Upper lobe of right lung (tissue), 1 donor: ENCODE measurements around the gene SEMA7A. TPM values are rescaled to one million over a fixed set of nuclear protein-coding genes. Genes with fewer than 3 reads are reported as not detected.

Experiments
- ATAC-seq: fragments of 200-7000 bp; cut with Tn5 transposase; one replicate; pipeline ENCODE4 v1.9.1; 2020; ENCODE audit warnings: mild to moderate bottlenecking, moderate library complexity
- DNase-seq: peaks from one replicate; pipeline ENCODE4 v3.0.0-alpha.2; 2020
- H3K27ac ChIP-seq: fragments of 200-600 bp; one replicate; pipeline ENCODE4 v1.8.0; 2022
- H3K27me3 ChIP-seq: fragments of 200-600 bp; one replicate; pipeline ENCODE4 v1.8.0; 2022; ENCODE audit warnings: mild to moderate bottlenecking
- H3K36me3 ChIP-seq: fragments of 200-600 bp; one replicate; pipeline ENCODE4 v1.8.0; 2022
- H3K4me1 ChIP-seq: fragments of 200-600 bp; one replicate; pipeline ENCODE4 v1.8.0; 2022
- H3K4me3 ChIP-seq: fragments of 200-600 bp; one replicate; pipeline ENCODE4 v1.8.0; 2022; ENCODE audit warnings: mild to moderate bottlenecking
- H3K9me3 ChIP-seq: fragments of 200-600 bp; one replicate; pipeline ENCODE4 v1.8.0; 2022
- intact Hi-C: fragments of 100-400 bp; cut with DNase I; formaldehyde crosslinking; loops from one replicate; pipeline ENCODE4 v1.11.0; 2022
- total RNA-seq: library from RNA; stranded (reverse); fragmentation: NEBNext Ultra II Directional; extraction: Animal tissue kit (Norgen Biotek cat#: 25700); gene quantifications from one replicate; pipeline ENCODE4 v1.2.1, GENCODE V29; 2021
- TF ChIP-seq, protein P1 (sequence below): fragments of 200-600 bp; IDR thresholded peaks from one replicate; pipeline ENCODE4 v1.8.0; 2022; ENCODE audit warnings: antibody characterized with exemption
- donor health status: DM: no; HTN: yes; CAD: no; lungs with severe emphysema.

Gene SEMA7A
- total RNA-seq, 1 donor from 2014 or later, result 5.4 TPM

DNA sequence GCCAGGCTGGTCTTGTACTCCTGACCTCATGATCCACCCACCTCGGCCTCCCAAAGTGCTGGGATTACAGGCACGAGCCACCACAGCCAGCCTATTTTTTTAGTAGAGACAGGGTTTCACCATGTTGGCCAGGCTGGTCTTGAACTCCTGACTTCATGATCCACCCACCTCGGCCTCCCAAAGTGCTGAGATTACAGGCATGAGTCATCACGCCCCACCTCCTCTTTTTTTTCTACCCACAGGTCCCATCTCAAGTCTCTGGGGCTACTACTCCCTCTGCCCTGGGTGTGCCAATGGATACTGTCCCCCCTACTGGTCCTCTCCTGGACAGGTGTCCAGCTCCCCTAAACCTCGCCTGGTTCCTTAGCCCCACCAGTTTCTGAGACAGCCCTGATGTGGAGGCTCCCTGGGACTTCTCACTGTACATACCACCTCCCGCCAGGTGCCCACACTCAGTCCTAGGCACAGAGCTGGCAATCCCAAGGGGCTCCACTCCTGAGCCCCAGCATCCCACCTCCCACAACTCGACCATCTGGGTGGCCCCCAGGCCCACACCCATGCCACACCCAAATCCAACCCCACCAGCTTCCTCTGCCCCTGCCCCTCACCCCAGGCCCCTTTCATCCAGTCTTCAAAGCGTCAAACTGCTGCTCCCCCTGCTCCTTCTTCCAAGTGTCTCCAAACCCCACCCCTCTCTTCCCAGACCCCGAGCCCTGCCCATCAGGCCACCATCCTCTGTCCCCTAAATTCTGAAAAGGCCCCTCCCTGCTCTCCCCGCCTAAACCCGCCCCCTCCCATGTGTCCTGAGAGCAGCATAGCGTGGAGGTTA lies 53.2 kb downstream of the SEMA7A start:
- peaks cover 12% of the 10 kb centered on the region for H3K4me1 ChIP-seq
- H3K27me3 ChIP-seq, result no peaks in the 10 kb centered on the region
- ATAC-seq (no peak), DNase-seq (no peak)
- H3K9me3 ChIP-seq, result no peaks in the 10 kb centered on the region
- no peak overlapping the region for H3K4me3 ChIP-seq
- TF ChIP-seq, protein P1, sequence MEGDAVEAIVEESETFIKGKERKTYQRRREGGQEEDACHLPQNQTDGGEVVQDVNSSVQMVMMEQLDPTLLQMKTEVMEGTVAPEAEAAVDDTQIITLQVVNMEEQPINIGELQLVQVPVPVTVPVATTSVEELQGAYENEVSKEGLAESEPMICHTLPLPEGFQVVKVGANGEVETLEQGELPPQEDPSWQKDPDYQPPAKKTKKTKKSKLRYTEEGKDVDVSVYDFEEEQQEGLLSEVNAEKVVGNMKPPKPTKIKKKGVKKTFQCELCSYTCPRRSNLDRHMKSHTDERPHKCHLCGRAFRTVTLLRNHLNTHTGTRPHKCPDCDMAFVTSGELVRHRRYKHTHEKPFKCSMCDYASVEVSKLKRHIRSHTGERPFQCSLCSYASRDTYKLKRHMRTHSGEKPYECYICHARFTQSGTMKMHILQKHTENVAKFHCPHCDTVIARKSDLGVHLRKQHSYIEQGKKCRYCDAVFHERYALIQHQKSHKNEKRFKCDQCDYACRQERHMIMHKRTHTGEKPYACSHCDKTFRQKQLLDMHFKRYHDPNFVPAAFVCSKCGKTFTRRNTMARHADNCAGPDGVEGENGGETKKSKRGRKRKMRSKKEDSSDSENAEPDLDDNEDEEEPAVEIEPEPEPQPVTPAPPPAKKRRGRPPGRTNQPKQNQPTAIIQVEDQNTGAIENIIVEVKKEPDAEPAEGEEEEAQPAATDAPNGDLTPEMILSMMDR, result no peak
- no peaks in the 10 kb centered on the region for H3K36me3 ChIP-seq
- intact Hi-C loops, result loop anchor here (10.0 kb wide), 1 partner anchor 384 kb away; no protein-coding TSS in a partner anchor
- no peak overlapping the region for H3K27ac ChIP-seq

DNA sequence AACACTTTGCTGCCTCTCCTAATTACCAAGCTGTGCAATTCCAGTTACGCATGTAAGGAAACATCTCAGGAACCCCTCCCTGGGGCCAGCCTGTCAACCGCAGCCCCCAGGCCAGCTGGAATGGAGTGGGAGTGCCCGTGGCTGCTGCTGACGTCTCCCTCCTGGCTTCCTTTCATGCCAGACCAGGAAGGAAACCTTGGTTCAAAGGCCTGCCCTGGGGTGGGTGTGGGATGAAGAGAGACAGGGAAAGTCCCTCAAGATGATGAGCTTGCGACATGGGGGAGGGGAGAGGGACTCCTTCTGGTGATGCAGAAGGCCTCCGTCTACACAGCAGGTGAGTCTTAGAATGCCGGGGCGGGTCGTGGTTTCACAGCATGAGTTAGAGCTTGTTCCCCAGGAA lies 54.9 kb downstream of the SEMA7A start:
- TF ChIP-seq, protein P1, result no peak
- intact Hi-C loops, result no loop called here
- Histone ChIP-seq H3K27ac (no peak overlapping the region), H3K4me3 (no peak overlapping the region), H3K4me1 (peaks cover 11% of the 10 kb centered on the region), H3K36me3 (no peaks in the 10 kb centered on the region), H3K9me3 (no peaks in the 10 kb centered on the region), H3K27me3 (no peaks in the 10 kb centered on the region)
- DNase-seq, result no peak
- ATAC-seq, result no peak

DNA sequence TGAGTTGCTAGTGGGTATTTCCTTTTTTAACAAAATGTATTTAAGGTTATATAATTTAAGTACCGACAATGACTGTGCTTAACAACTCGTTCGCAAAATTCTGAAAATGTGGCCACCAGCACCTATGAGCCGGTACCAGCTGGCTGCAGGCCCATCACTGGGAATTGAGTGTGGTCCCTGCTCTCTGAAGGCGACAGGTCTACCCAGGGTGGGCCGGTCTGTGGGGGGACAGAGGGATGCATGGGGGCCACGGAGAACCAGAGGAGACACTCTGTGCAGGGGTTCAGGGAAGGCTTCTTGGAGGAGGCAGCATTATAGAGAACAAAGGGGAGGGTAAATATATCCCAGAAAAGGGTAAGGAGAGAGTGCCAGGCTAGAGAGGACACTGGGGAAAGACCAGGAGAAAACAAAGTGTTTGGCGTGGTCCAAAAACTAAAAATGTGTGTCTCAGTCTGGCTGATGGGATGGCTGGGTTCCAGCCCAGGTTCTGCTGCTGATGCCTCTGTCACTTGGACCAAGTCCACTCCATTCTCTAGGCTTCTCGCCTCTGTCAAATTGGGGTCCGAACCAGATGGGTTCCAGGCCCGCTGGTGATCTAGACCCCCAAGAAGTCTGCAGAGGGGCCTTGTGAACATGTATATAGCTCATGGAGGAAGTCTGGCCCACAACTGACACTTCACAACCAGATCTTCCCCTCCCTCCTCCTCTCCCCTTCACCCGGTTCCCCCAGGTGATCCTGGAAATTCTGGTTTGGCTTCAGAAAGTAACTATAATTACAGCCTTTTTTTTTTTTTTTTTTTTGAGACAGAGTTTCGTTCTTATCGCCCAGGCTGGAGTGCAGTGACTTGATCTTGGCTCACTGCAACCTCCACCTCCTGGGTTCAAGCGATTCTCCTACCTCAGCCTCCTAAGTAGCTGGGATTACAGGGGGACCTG lies 55.7 kb downstream of the SEMA7A start:
- intact Hi-C loops, result no loop called here
- H3K27me3 ChIP-seq, result no peaks in the 10 kb centered on the region
- no peaks in the 10 kb centered on the region for H3K9me3 ChIP-seq
- TF ChIP-seq, protein P1, result no peak
- H3K27ac ChIP-seq, result no peak overlapping the region
- ATAC-seq (no peak), DNase-seq (no peak)
- no peak overlapping the region for H3K4me3 ChIP-seq
- no peaks in the 10 kb centered on the region for H3K36me3 ChIP-seq
- H3K4me1 ChIP-seq, result peaks cover 13% of the 10 kb centered on the region

DNA sequence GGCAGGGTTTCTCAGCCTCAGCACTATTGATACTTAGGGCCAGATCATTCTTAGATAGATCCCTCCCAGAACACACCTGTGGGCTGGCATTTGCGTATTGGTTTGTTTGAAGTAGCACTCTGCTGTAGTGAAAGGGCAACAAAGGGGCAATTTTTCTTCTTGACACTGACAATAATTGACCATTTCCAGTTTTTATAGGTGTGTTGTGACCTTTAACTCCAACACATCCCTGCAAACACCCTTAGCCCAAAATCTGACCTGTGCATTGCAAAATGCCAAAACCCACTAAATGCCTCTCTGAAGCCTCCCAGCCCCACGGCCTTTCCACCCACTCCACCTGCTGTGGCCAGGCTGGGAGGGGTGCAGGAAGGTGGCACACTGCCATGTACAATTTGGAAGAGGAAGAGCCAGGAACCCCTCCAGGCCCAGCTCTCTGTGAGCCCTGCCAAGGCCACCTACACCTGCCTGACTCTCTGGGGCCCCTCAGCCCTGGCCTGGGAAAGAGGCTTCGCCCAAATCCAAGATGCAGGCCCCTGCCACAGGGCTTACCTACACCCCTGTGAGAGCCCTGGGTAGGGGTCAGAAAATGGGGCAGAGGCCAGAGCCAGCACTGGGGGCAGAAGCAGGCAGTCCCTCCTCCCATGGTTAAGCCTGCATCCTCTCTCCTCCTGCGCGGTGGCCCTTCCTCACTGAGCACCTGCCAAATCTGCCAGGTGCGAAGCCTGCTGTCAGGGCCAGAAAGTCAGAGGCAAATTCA lies 56.8 kb downstream of the SEMA7A start:
- DNase-seq, result no peak
- Histone ChIP-seq H3K9me3 (no peaks in the 10 kb centered on the region), H3K36me3 (no peaks in the 10 kb centered on the region), H3K4me3 (no peak overlapping the region), H3K27ac (no peak overlapping the region), H3K27me3 (no peaks in the 10 kb centered on the region), H3K4me1 (peaks cover 13% of the 10 kb centered on the region)
- TF ChIP-seq, protein P1, result no peak
- intact Hi-C loops, result no loop called here
- ATAC-seq, result no peak

DNA sequence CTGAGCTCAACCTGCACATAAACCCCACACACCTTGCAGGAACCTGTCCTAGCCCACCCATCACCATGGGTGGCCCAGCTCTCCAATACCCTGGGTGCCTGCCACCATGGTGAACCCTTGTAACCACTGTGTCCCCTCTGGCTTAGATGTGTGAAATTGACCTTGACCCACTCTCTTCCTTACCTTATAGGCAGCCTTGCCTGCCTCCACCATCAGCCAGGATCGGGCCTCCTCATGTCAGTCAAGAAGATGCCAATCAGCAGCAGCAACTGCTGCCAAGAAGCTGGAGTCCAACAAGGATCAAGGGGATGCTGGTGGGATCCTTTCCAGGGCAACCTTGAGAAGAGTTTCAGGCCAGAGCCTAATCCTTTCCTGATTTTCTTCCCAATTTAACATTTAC lies 57.5 kb downstream of the SEMA7A start:
- intact Hi-C loops, result no loop called here
- no peak overlapping the region for H3K4me3 ChIP-seq
- no peak for DNase-seq
- no peaks in the 10 kb centered on the region for H3K9me3 ChIP-seq
- no peaks in the 10 kb centered on the region for H3K27me3 ChIP-seq
- TF ChIP-seq, protein P1, result no peak
- no peaks in the 10 kb centered on the region for H3K36me3 ChIP-seq
- no peak for ATAC-seq
- peaks cover 13% of the 10 kb centered on the region for H3K4me1 ChIP-seq
- H3K27ac ChIP-seq, result no peak overlapping the region
